Cardiac muscle cell (in vitro differentiated cells and primary cell): ENCODE data around the gene MIF4GD. TPM values are rescaled to one million over a fixed set of nuclear protein-coding genes. Genes with fewer than 3 reads are reported as not detected.

Experiments used
- DNase-seq, 2 donors: peaks; one replicate each; pipeline versions ENCODE4 v3.0.0 to v3.0.0-alpha.2; 2010 to 2017; ENCODE audit warnings: low read depth in 1 of 2, low spot score in 1 of 2
- H3K27ac ChIP-seq: fragments of 200-600 bp; sonication (generic); 2 replicates; pipeline ENCODE4 v1.5.1; 2016
- H3K27me3 ChIP-seq: fragments of 200-600 bp; sonication (generic); 2 replicates; pipeline ENCODE4 v1.6.0; 2016; ENCODE audit warnings: control low read depth
- H3K36me3 ChIP-seq: fragments of 200-600 bp; sonication (generic); 2 replicates; pipeline ENCODE4 v1.5.1; 2016; ENCODE audit warnings: control low read depth
- H3K4me1 ChIP-seq: fragments of 200-600 bp; sonication (generic); 2 replicates; pipeline ENCODE4 v1.8.1; 2017; ENCODE audit warnings: low read depth, mild to moderate bottlenecking, mixed run types
- H3K4me3 ChIP-seq: fragments of 200-600 bp; sonication (generic); 2 replicates; pipeline ENCODE4 v1.5.1; 2016; ENCODE audit warnings: mild to moderate bottlenecking
- H3K9me3 ChIP-seq: fragments of 200-600 bp; sonication (generic); 2 replicates; pipeline ENCODE4 v1.5.1; 2017; ENCODE audit warnings: low read depth, mild to moderate bottlenecking, control low read depth
- CTCF ChIP-seq: IDR thresholded peaks from 2 replicates; pipeline ENCODE4 v1.5.1; 2012; ENCODE audit warnings: low read depth, mild to moderate bottlenecking, low read length
- polyA plus RNA-seq: library from polyadenylated mRNA; unstranded; fragments of >200 nt; fragmentation: Nextera tagmentation; extraction: Ambion mirVana; gene quantifications from 2 replicates; pipeline ENCODE4 v1.2.1, GENCODE V29; 2016
- total RNA-seq: library from RNA; depleted of rRNA; stranded (reverse); fragments of >200 nt; gene quantifications from 2 replicates; pipeline ENCODE4 v1.2.3, GENCODE V29; 2016

Gene MIF4GD
- total and polyA plus RNA-seq, 2 experiments from 2014 or later = 35.6 to 75.8 TPM

- TF ChIP-seq CTCF = no peak
- Histone ChIP-seq H3K27me3 (no peaks in the 10 kb centered on the region), H3K36me3 (peaks cover 38% of the 10 kb centered on the region), H3K9me3 (no peaks in the 10 kb centered on the region), H3K27ac (no peak overlapping the region), H3K4me1 (no peaks in the 10 kb centered on the region), H3K4me3 (no peak overlapping the region)
- DNase-seq = no peak
Measured at GRCh38 chr17:75241502-75241901, 29.5 kb downstream of the MIF4GD start.

GRCh38 chr17:75241143-75241430, 29.9 kb downstream of the MIF4GD start:
- TF ChIP-seq CTCF = no peak
- no peaks in the 10 kb centered on the region for H3K27me3 ChIP-seq
- peaks cover 38% of the 10 kb centered on the region for H3K36me3 ChIP-seq
- H3K4me3 ChIP-seq = no peak overlapping the region
- no peaks in the 10 kb centered on the region for H3K9me3 ChIP-seq
- H3K27ac ChIP-seq = no peak overlapping the region
- H3K4me1 ChIP-seq = no peaks in the 10 kb centered on the region
- peak in 1 of 2 donors; percentile 62 for DNase-seq

DNA sequence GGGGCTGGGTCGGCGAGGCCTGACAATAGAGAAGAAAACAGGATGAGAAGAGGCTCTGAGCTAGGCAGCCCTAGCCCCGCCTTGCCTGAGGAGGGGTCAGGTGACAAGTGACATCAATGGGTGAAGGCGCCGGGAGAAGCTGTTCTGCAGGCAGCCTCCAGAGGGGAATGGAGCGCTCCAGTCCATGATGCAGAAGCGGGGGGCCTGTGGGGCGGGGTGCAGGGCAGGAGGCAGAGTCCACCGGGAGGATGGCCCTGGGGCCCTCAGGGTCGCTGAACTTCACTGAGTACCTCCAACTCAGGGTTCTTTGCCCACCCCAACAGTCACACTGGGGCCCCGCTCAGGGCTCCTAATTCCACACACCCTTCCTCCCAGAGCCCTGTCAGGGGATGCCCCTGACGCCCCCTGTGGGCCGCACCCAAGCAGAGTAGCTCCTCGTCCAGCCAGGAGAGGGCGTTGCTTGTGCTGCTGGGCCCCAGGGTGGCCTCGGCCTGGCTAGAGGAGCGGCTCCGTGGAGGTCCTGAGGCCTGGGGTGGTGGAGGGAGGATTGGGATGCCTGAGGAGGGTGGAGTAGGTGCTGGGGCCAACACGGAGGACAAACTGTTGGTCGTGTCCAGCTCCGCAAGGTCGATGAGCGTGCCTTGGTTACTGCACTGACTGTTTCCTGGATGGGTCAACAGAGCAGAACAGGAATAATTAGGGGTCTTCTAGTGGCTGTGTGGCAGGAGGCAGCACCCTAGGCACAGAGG, 30.5 kb downstream of the MIF4GD start:
- peak; percentile 40 to 44 for DNase-seq
- H3K27me3 ChIP-seq = no peaks in the 10 kb centered on the region
- TF ChIP-seq CTCF = peak; percentile 75
- no peaks in the 10 kb centered on the region for H3K4me1 ChIP-seq
- H3K36me3 ChIP-seq = peaks cover 33% of the 10 kb centered on the region
- peak overlapping the region; percentile 52 for H3K27ac ChIP-seq
- no peaks in the 10 kb centered on the region for H3K9me3 ChIP-seq
- H3K4me3 ChIP-seq = no peak overlapping the region

DNA sequence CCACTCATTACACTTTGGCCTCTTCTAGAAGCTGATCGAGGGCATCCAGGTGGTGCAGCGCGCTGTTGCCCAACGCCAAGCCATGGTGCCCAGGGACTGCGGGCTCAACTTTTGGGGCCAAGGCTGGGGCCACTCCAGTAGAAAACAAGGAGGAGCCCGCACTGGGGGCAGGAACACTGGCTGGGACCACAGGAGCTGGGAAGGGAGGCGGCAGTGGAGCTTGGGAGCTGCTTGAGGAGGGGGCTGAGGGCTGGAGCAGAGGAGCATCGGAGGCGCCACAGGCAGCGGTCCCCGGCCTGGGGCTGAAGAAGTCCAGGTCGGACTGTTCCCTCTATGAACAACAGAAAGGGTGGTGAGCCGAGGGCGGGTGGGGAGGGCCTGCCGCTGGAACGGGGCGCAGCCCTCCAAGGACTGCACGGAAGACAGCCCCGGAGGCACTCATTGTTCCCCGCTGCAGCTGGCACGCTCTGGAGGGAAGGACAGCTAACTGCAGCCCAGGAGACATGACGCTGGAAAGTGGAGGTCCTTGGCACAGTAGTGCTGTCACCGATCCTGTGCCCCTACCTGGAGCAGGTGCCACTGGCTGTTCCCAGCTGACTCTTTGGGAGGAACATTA, 31.1 kb downstream of the MIF4GD start:
- Histone ChIP-seq H3K27me3 (no peaks in the 10 kb centered on the region), H3K36me3 (peaks cover 34% of the 10 kb centered on the region), H3K4me1 (no peaks in the 10 kb centered on the region), H3K9me3 (no peaks in the 10 kb centered on the region), H3K27ac (peak overlapping the region; percentile 52), H3K4me3 (no peak overlapping the region)
- DNase-seq = no peak
- no peak for TF ChIP-seq CTCF

GRCh38 chr17:75239214-75239613, 31.8 kb downstream of the MIF4GD start:
- no peak overlapping the region for H3K27ac ChIP-seq
- H3K36me3 ChIP-seq = peaks cover 34% of the 10 kb centered on the region
- H3K27me3 ChIP-seq = no peaks in the 10 kb centered on the region
- no peak overlapping the region for H3K4me3 ChIP-seq
- no peak for TF ChIP-seq CTCF
- H3K4me1 ChIP-seq = no peaks in the 10 kb centered on the region
- DNase-seq = no peak
- no peaks in the 10 kb centered on the region for H3K9me3 ChIP-seq
